ENCODE data around the gene MLLT1. TPM values are rescaled to one million over a fixed set of nuclear protein-coding genes. Genes with fewer than 3 reads are reported as not detected.

The MLLT1 gene
- total RNA-seq, 1 donor from 2014 or later: 106 TPM

GRCh38 chr19:6219586-6220290 lies 60.0 kb downstream of the MLLT1 start:
- no peaks in the 10 kb centered on the region for H3K36me3 Mint-ChIP-seq (ENCODE audit: insufficient read depth)
- no peaks in the 10 kb centered on the region for H3K27me3 Mint-ChIP-seq
- no peak overlapping the region for H3K4me3 Mint-ChIP-seq (ENCODE audit: low read depth)
- no peaks in the 10 kb centered on the region for H3K9me3 Mint-ChIP-seq (ENCODE audit: low read depth)
- DNase-seq (ENCODE audit: low spot score, unreplicated experiment): no peak
- no peak for TF ChIP-seq CTCF (IDR thresholded peaks at IDR 0.05; ENCODE audit: unreplicated experiment)
- H3K27ac Mint-ChIP-seq: no peak overlapping the region
- peaks cover 11% of the 10 kb centered on the region for H3K4me1 Mint-ChIP-seq (ENCODE audit: low read depth)

GRCh38 chr19:6219147-6219525 lies 60.6 kb downstream of the MLLT1 start:
- Mint-ChIP-seq H3K36me3 (ENCODE audit: insufficient read depth) (peaks cover 2% of the 10 kb centered on the region), H3K27me3 (no peaks in the 10 kb centered on the region), H3K27ac (no peak overlapping the region), H3K4me3 (ENCODE audit: low read depth) (no peak overlapping the region), H3K9me3 (ENCODE audit: low read depth) (no peaks in the 10 kb centered on the region), H3K4me1 (ENCODE audit: low read depth) (peaks cover 11% of the 10 kb centered on the region)
- TF ChIP-seq CTCF (IDR thresholded peaks at IDR 0.05; ENCODE audit: unreplicated experiment): no peak
- no peak for DNase-seq (ENCODE audit: low spot score, unreplicated experiment)

GRCh38 chr19:6218491-6219146 lies 61.2 kb downstream of the MLLT1 start:
- peak; percentile 81 for DNase-seq (ENCODE audit: low spot score, unreplicated experiment)
- peak overlapping the region; percentile 92 for H3K27ac Mint-ChIP-seq
- peaks cover 11% of the 10 kb centered on the region for H3K4me1 Mint-ChIP-seq (ENCODE audit: low read depth)
- no peaks in the 10 kb centered on the region for H3K27me3 Mint-ChIP-seq
- no peak overlapping the region for H3K4me3 Mint-ChIP-seq (ENCODE audit: low read depth)
- peaks cover 2% of the 10 kb centered on the region for H3K36me3 Mint-ChIP-seq (ENCODE audit: insufficient read depth)
- peak; percentile 93 for TF ChIP-seq CTCF (IDR thresholded peaks at IDR 0.05; ENCODE audit: unreplicated experiment)
- no peaks in the 10 kb centered on the region for H3K9me3 Mint-ChIP-seq (ENCODE audit: low read depth)

- H3K4me3 Mint-ChIP-seq (ENCODE audit: low read depth): no peak overlapping the region
- H3K27ac Mint-ChIP-seq: peak overlapping the region; percentile 92
- no peaks in the 10 kb centered on the region for H3K27me3 Mint-ChIP-seq
- peaks cover 2% of the 10 kb centered on the region for H3K36me3 Mint-ChIP-seq (ENCODE audit: insufficient read depth)
- H3K9me3 Mint-ChIP-seq (ENCODE audit: low read depth): no peaks in the 10 kb centered on the region
- DNase-seq (ENCODE audit: low spot score, unreplicated experiment): no peak
- peaks cover 11% of the 10 kb centered on the region for H3K4me1 Mint-ChIP-seq (ENCODE audit: low read depth)
- no peak for TF ChIP-seq CTCF (IDR thresholded peaks at IDR 0.05; ENCODE audit: unreplicated experiment)
Observed at GRCh38 chr19:6217752-6218334, 61.9 kb downstream of the MLLT1 start.

- peaks cover 11% of the 10 kb centered on the region for H3K4me1 Mint-ChIP-seq (ENCODE audit: low read depth)
- DNase-seq (ENCODE audit: low spot score, unreplicated experiment): peak; percentile 68
- peak overlapping the region; percentile 91 for H3K27ac Mint-ChIP-seq
- no peaks in the 10 kb centered on the region for H3K27me3 Mint-ChIP-seq
- H3K9me3 Mint-ChIP-seq (ENCODE audit: low read depth): no peaks in the 10 kb centered on the region
- H3K4me3 Mint-ChIP-seq (ENCODE audit: low read depth): peak overlapping the region; percentile 70
- no peak for TF ChIP-seq CTCF (IDR thresholded peaks at IDR 0.05; ENCODE audit: unreplicated experiment)
- H3K36me3 Mint-ChIP-seq (ENCODE audit: insufficient read depth): peaks cover 4% of the 10 kb centered on the region
Observed at GRCh38 chr19:6216996-6217751, 62.6 kb downstream of the MLLT1 start.

Data from progenitor cell of endocrine pancreas (in vitro differentiated cells).